Mesendoderm (in vitro differentiated cells): ENCODE data around the gene GALNT15.

Experiments
- DNase-seq: peaks from one replicate; pipeline ENCODE4 v3.0.0; 2013
- H2AK5ac ChIP-seq: 2 replicates; pipeline ENCODE4 v1.6.1; 2013; ENCODE audit warnings: low read length, inconsistent platforms
- H2BK120ac ChIP-seq: 2 replicates; pipeline ENCODE4 v1.6.1; 2013; ENCODE audit warnings: low read depth, mild to moderate bottlenecking, low read length, moderate library complexity, mixed read lengths
- H2BK15ac ChIP-seq: replicated peaks from 2 replicates; pipeline ENCODE4 v1.6.1; 2013; ENCODE audit warnings: low read depth, mild to moderate bottlenecking, moderate library complexity
- H2BK5ac ChIP-seq: 2 replicates; pipeline ENCODE4 v1.6.1; 2013; ENCODE audit warnings: low read length, inconsistent platforms
- H3K18ac ChIP-seq: 2 replicates; pipeline ENCODE4 v1.6.1; 2013; ENCODE audit warnings: mild to moderate bottlenecking, low read length, mixed read lengths
- H3K23ac ChIP-seq: one replicate; pipeline ENCODE4 v1.6.1; 2013; ENCODE audit warnings: low read length
- H3K27ac ChIP-seq: 2 replicates; pipeline ENCODE4 v1.5.1; 2013; ENCODE audit warnings: low read depth, mild to moderate bottlenecking, inconsistent platforms, low read length, moderate library complexity
- H3K27me3 ChIP-seq: 2 replicates; pipeline ENCODE4 v1.6.1; 2013; ENCODE audit warnings: low read length, control low read depth, mild to moderate bottlenecking, inconsistent platforms; ENCODE audit not compliant: insufficient read depth, poor library complexity
- H3K36me3 ChIP-seq: 2 replicates; pipeline ENCODE4 v1.6.1; 2013; ENCODE audit warnings: low read length, inconsistent platforms; ENCODE audit not compliant: control insufficient read depth, insufficient read depth
- H3K4ac ChIP-seq: one replicate; pipeline ENCODE4 v1.6.1; 2013; ENCODE audit warnings: low read depth, mild to moderate bottlenecking, low read length, moderate library complexity
- H3K4me1 ChIP-seq: 2 replicates; pipeline ENCODE4 v1.6.1; 2013; ENCODE audit warnings: low read depth, low read length, inconsistent platforms; ENCODE audit not compliant: control insufficient read depth
- H3K4me2 ChIP-seq: 2 replicates; pipeline ENCODE4 v1.6.1; 2013; ENCODE audit warnings: low read length
- H3K4me3 ChIP-seq: 2 replicates; pipeline ENCODE4 v1.5.1; 2013; ENCODE audit warnings: mild to moderate bottlenecking, low read length
- H3K56ac ChIP-seq: one replicate; pipeline ENCODE4 v1.6.1; 2013; ENCODE audit warnings: low read length
- H3K79me1 ChIP-seq: 2 replicates; pipeline ENCODE4 v1.6.1; 2013; ENCODE audit warnings: low read length, inconsistent platforms
- H3K79me2 ChIP-seq: 2 replicates; pipeline ENCODE4 v1.6.1; 2013; ENCODE audit warnings: mild to moderate bottlenecking, low read length; ENCODE audit not compliant: control insufficient read depth, insufficient read depth
- H3K9ac ChIP-seq: 2 replicates; pipeline ENCODE4 v1.6.1; 2013; ENCODE audit warnings: low read length, inconsistent platforms
- H4K5ac ChIP-seq: one replicate; pipeline ENCODE4 v1.6.1; 2013; ENCODE audit warnings: low read length
- H4K8ac ChIP-seq: one replicate; pipeline ENCODE4 v1.6.1; 2013; ENCODE audit warnings: low read depth, mild to moderate bottlenecking, control low read depth, low read length, moderate library complexity
- WGBS: extraction: QIAGEN DNeasy Blood & Tissue Kit; methylation state at CpG from one replicate; pipeline ENCODE4 v1.1.7; 2013; ENCODE audit warnings: low lambda C conversion rate, missing lambda C conversion rate; ENCODE audit not compliant: insufficient coverage; ENCODE audit errors: extremely low coverage; 5-methylcytosine and 5-hydroxymethylcytosine counted together

Gene GALNT15

GRCh38 chr3:16183082-16183481 is 8.6 kb downstream of the GALNT15 start:
- H3K36me3 ChIP-seq: no peaks in the 10 kb centered on the region
- no peaks in the 10 kb centered on the region for H3K27me3 ChIP-seq
- no peak overlapping the region for H3K27ac ChIP-seq
- no peak overlapping the region for H4K5ac ChIP-seq
- no CpG with 5 or more reads among the region's 1 CpG for WGBS
- no peak overlapping the region for H2BK5ac ChIP-seq
- H3K56ac ChIP-seq: no peak overlapping the region
- DNase-seq: no peak
- no peak overlapping the region for H3K4me3 ChIP-seq
- no peaks in the 10 kb centered on the region for H3K79me1 ChIP-seq
- no peak overlapping the region for H4K8ac ChIP-seq
- H2AK5ac ChIP-seq: no peak overlapping the region
- H3K23ac ChIP-seq: no peak overlapping the region
- H3K4me1 ChIP-seq: no peaks in the 10 kb centered on the region
- no peak overlapping the region for H3K18ac ChIP-seq
- H3K79me2 ChIP-seq: no peaks in the 10 kb centered on the region
- no peak overlapping the region for H3K4ac ChIP-seq
- H2BK15ac ChIP-seq: no peak overlapping the region
- no peak overlapping the region for H2BK120ac ChIP-seq
- no peak overlapping the region for H3K4me2 ChIP-seq
- H3K9ac ChIP-seq: no peak overlapping the region

GRCh38 chr3:16183601-16184270 is 9.3 kb downstream of the GALNT15 start:
- Histone ChIP-seq H3K56ac (no peak overlapping the region), H4K5ac (no peak overlapping the region), H2BK5ac (no peak overlapping the region), H2BK15ac (no peak overlapping the region), H4K8ac (no peak overlapping the region), H3K4me1 (no peaks in the 10 kb centered on the region), H3K36me3 (no peaks in the 10 kb centered on the region), H2AK5ac (no peak overlapping the region), H3K4ac (no peak overlapping the region), H2BK120ac (no peak overlapping the region), H3K9ac (no peak overlapping the region), H3K79me1 (no peaks in the 10 kb centered on the region), H3K27me3 (no peaks in the 10 kb centered on the region), H3K79me2 (no peaks in the 10 kb centered on the region), H3K4me3 (no peak overlapping the region), H3K23ac (no peak overlapping the region), H3K18ac (no peak overlapping the region), H3K4me2 (no peak overlapping the region), H3K27ac (no peak overlapping the region)
- no peak for DNase-seq
- WGBS: no CpG with 5 or more reads among the region's 7 CpGs

GRCh38 chr3:16186086-16186485 is 11.6 kb downstream of the GALNT15 start:
- Histone ChIP-seq H3K18ac (no peak overlapping the region), H2AK5ac (no peak overlapping the region), H3K27me3 (no peaks in the 10 kb centered on the region), H4K8ac (no peak overlapping the region), H4K5ac (no peak overlapping the region), H3K4me2 (no peak overlapping the region), H3K4me1 (no peaks in the 10 kb centered on the region), H3K79me2 (no peaks in the 10 kb centered on the region), H3K56ac (no peak overlapping the region), H3K9ac (no peak overlapping the region), H3K27ac (no peak overlapping the region), H3K4ac (no peak overlapping the region), H3K36me3 (no peaks in the 10 kb centered on the region), H3K79me1 (no peaks in the 10 kb centered on the region), H3K23ac (no peak overlapping the region), H2BK5ac (no peak overlapping the region), H2BK120ac (no peak overlapping the region), H2BK15ac (no peak overlapping the region), H3K4me3 (no peak overlapping the region)
- no peak for DNase-seq
- no CpG with 5 or more reads among the region's 1 CpG for whole genome bisulfite sequencing

- H4K5ac ChIP-seq: no peak overlapping the region
- H3K23ac ChIP-seq: no peak overlapping the region
- no peak overlapping the region for H4K8ac ChIP-seq
- H3K4ac ChIP-seq: no peak overlapping the region
- H3K79me2 ChIP-seq: no peaks in the 10 kb centered on the region
- no peak overlapping the region for H3K56ac ChIP-seq
- no peak overlapping the region for H3K18ac ChIP-seq
- WGBS: no CpG with 5 or more reads among the region's 3 CpGs
- H3K27me3 ChIP-seq: no peaks in the 10 kb centered on the region
- no peak overlapping the region for H3K4me2 ChIP-seq
- DNase-seq: no peak
- no peaks in the 10 kb centered on the region for H3K79me1 ChIP-seq
- no peak overlapping the region for H2BK120ac ChIP-seq
- H3K27ac ChIP-seq: no peak overlapping the region
- H3K9ac ChIP-seq: no peak overlapping the region
- no peak overlapping the region for H2AK5ac ChIP-seq
- no peak overlapping the region for H3K4me3 ChIP-seq
- H2BK5ac ChIP-seq: no peak overlapping the region
- no peak overlapping the region for H2BK15ac ChIP-seq
- H3K36me3 ChIP-seq: no peaks in the 10 kb centered on the region
- no peaks in the 10 kb centered on the region for H3K4me1 ChIP-seq
Observed at GRCh38 chr3:16186565-16186964, 12.1 kb downstream of the GALNT15 start.

- Histone ChIP-seq H3K27ac (no peak overlapping the region), H2BK15ac (no peak overlapping the region), H3K27me3 (no peaks in the 10 kb centered on the region), H3K79me2 (no peaks in the 10 kb centered on the region), H3K4me2 (no peak overlapping the region), H3K4ac (no peak overlapping the region), H3K36me3 (no peaks in the 10 kb centered on the region), H2BK5ac (no peak overlapping the region), H3K79me1 (no peaks in the 10 kb centered on the region), H2AK5ac (no peak overlapping the region), H2BK120ac (no peak overlapping the region), H3K4me1 (no peaks in the 10 kb centered on the region), H3K23ac (no peak overlapping the region), H4K8ac (no peak overlapping the region), H3K18ac (no peak overlapping the region), H3K56ac (no peak overlapping the region), H3K4me3 (no peak overlapping the region), H4K5ac (no peak overlapping the region), H3K9ac (no peak overlapping the region)
- no peak for DNase-seq
- no CpG with 5 or more reads among the region's 5 CpGs for WGBS
Observed at GRCh38 chr3:16187213-16187790, 12.8 kb downstream of the GALNT15 start.

GRCh38 chr3:16188071-16188470 is 13.6 kb downstream of the GALNT15 start:
- Histone ChIP-seq H3K4me2 (no peak overlapping the region), H3K4me1 (no peaks in the 10 kb centered on the region), H3K4ac (no peak overlapping the region), H4K5ac (no peak overlapping the region), H3K36me3 (no peaks in the 10 kb centered on the region), H2BK5ac (no peak overlapping the region), H3K9ac (no peak overlapping the region), H2BK15ac (no peak overlapping the region), H3K56ac (no peak overlapping the region), H3K27ac (no peak overlapping the region), H3K23ac (no peak overlapping the region), H2BK120ac (no peak overlapping the region), H2AK5ac (no peak overlapping the region), H3K79me2 (no peaks in the 10 kb centered on the region), H4K8ac (no peak overlapping the region), H3K79me1 (no peaks in the 10 kb centered on the region), H3K18ac (no peak overlapping the region), H3K27me3 (no peaks in the 10 kb centered on the region), H3K4me3 (no peak overlapping the region)
- no CpG with 5 or more reads among the region's 6 CpGs for WGBS
- DNase-seq: no peak
